CD4-positive, alpha-beta T cell (primary cell): ENCODE results near the gene IRX4. TPM values are rescaled to one million over a fixed set of nuclear protein-coding genes. Genes with fewer than 3 reads are reported as not detected.

Experiments used
- ATAC-seq: fragments of 200-7000 bp; cut with Tn5 transposase; one replicate; pipeline ENCODE4 v1.10.0; 2022; ENCODE audit warnings: mild to moderate bottlenecking; ENCODE audit not compliant: poor library complexity
- CTCF ChIA-PET: fragments of 350-600 bp; sonication (Branson Sonifier 250); formaldehyde crosslinking; loops from one replicate; lab custom pipeline; 2021; ENCODE audit warnings: antibody characterized with exemption, inconsistent platforms; lab: Charles Lee
- POLR2A ChIA-PET: fragments of 350-600 bp; sonication (Branson Sonifier 250); formaldehyde crosslinking; loops from one replicate; lab custom pipeline; 2021; ENCODE audit warnings: antibody characterized with exemption, inconsistent platforms; lab: Charles Lee
- DNase-seq, 14 experiments: peaks; one replicate each; pipeline ENCODE4 v3.0.0-alpha.2; 2013 to 2020; ENCODE audit warnings: mixed read lengths in 2 of 14
- H3K27ac ChIP-seq, 2 donors: one replicate each; pipeline versions ENCODE4 v1.5.1 to v1.7.0; 2013; ENCODE audit warnings: low read length in 2 of 2, low read depth in 1 of 2, mild to moderate bottlenecking in 1 of 2
- H3K27me3 ChIP-seq, 2 experiments: 1 replicate in 1 of 2; 2 replicates in 1 of 2; pipeline versions ENCODE4 v1.6.1 to v1.7.0; 2013; ENCODE audit warnings: low read length in 2 of 2, control low read depth in 1 of 2, mild to moderate bottlenecking in 1 of 2, moderate library complexity in 1 of 2; ENCODE audit not compliant: insufficient read depth in 2 of 2, control insufficient read depth in 1 of 2
- H3K36me3 ChIP-seq: one replicate; pipeline ENCODE4 v1.6.1; 2013; ENCODE audit warnings: low read length, control low read depth; ENCODE audit not compliant: insufficient read depth
- H3K4me1 ChIP-seq: one replicate; pipeline ENCODE4 v1.6.1; 2013; ENCODE audit warnings: low read length, control low read depth; ENCODE audit not compliant: insufficient read depth
- H3K4me3 ChIP-seq: one replicate; pipeline ENCODE4 v1.5.1; 2013; ENCODE audit warnings: mild to moderate bottlenecking, low read length, moderate library complexity
- H3K9me3 ChIP-seq, 2 experiments: 1 replicate in 1 of 2; 2 replicates in 1 of 2; pipeline versions ENCODE4 v1.6.1 to v1.7.0; 2013; ENCODE audit warnings: low read length in 2 of 2, mild to moderate bottlenecking in 2 of 2, control low read depth in 1 of 2, moderate library complexity in 1 of 2; ENCODE audit not compliant: control insufficient read depth in 1 of 2, insufficient read depth in 1 of 2
- H3K27ac Mint-ChIP-seq: one replicate; pipeline ENCODE4 v1.8.0; 2020; ENCODE audit warnings: mixed read lengths
- H3K27me3 Mint-ChIP-seq: one replicate; pipeline ENCODE4 v1.8.0; 2021; ENCODE audit warnings: mixed read lengths
- H3K36me3 Mint-ChIP-seq: one replicate; pipeline ENCODE4 v1.8.0; 2021; ENCODE audit warnings: low read depth, mixed read lengths
- H3K4me1 Mint-ChIP-seq: one replicate; pipeline ENCODE4 v1.8.0; 2021; ENCODE audit warnings: low read depth, mixed read lengths
- H3K4me3 Mint-ChIP-seq: one replicate; pipeline ENCODE4 v1.8.0; 2020; ENCODE audit warnings: mild to moderate bottlenecking, mixed read lengths
- H3K9me3 Mint-ChIP-seq: one replicate; pipeline ENCODE4 v1.8.0; 2020; ENCODE audit warnings: mixed read lengths
- intact Hi-C, 2 experiments: fragments of 100-400 bp; cut with DNase I in 1 of 2; cut with micrococcal nuclease in 1 of 2; formaldehyde crosslinking; loops; one replicate each; pipeline versions ENCODE4 v1.15.1 to v1.9.0; 2023 to 2025; cut with DNase I, micrococcal nuclease
- total RNA-seq, 174 experiments: library from RNA in 2 of 174; stranded (reverse) in 2 of 174; gene quantifications; one replicate each; pipeline ENCODE4 v1.2.3 and lab custom pipeline; 2021 to 2026
- TF ChIP-seq, protein P1 (sequence below): fragments of 200-600 bp; IDR thresholded peaks from one replicate; pipeline ENCODE4 v1.8.0; 2022; ENCODE audit warnings: antibody characterized with exemption, mild to moderate bottlenecking

IRX4 gene
- total RNA-seq, 2 experiments from 2014 or later: not detected

DNA sequence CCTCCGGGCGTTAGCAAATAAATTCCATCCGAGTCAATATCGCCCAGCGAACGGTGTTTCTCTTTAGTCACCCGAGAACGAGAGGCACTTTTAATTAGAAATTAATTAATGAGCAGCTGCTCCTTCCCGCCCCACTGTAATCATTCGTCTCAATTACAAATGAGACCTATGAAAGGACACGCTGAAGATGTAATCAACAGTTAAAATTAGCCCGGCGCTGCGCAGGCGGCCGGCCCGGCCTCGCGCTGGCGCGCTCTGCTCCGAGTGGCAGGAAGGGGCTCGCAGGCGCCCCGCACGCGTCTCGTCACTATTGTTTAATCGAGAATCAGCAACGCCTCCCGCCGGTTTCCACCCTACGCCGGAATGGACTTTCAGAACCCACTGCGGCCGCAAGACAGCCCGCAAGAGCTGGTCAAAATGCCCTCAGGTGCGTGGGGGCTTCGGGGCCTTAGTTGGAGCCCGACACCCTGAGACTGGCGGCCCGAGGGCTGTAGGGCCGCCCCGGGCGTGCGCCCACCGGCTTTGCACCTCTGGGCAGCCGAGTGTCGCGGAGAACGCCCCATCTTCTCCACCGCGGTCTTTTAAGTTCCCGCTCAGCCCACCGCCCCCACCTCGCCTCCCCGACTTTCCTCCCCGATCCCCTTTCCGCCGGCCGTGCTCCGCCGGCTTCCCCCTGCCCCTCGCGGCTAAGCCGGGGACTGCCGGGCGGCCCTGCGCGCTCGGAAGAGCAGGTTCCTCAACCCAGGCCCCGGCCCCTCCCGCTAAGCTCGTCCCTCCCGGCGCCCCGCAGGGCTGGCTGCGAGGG is 597 bp upstream of the IRX4 start:
- ATAC-seq: no peak
- no peaks in the 10 kb centered on the region for H3K36me3 Mint-ChIP-seq
- intact Hi-C loops: no loop called here

DNA sequence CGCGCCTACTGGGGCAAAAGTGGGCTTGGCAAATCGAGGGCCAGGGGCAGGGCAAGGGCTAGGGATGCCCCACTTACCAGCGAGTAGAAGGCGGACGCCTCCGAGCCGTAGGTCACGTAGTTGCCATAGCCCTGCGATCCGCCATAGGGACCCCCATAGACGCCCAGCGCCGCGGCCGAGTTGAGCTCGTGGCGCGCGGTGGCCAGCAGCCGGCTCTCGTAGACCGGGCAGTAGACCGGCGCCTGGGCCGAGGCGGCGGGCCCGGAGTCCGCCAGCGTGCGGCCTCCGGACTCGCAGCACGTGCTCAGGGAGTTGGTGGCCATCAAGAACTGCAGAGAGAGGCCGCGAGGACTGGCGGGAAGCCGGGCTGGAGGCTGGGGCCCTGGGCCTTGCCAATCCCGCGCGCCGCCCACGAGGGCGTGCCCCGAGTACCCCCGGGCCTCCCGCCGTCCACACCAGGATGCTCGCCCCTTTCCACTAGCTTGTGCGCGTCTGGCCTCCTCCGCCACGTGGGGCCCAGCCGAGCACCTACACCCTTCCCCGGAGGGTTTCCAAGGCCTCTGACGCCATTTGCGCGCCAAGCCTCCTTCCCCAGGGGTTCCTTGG is 891 bp downstream of the IRX4 start:
- no peaks in the 10 kb centered on the region for H3K36me3 Mint-ChIP-seq
- H3K36me3 ChIP-seq: no peaks in the 10 kb centered on the region
- H3K27me3 ChIP-seq: peaks cover 42 to 83% of the 10 kb centered on the region in 2 experiments
- H3K27ac Mint-ChIP-seq: no peak overlapping the region
- H3K27me3 Mint-ChIP-seq: peaks cover 47% of the 10 kb centered on the region
- DNase-seq (no peak), ATAC-seq (no peak)
- ChIA-PET CTCF (no interaction called here), POLR2A (no interaction called here)
- no peak overlapping the region for H3K4me3 Mint-ChIP-seq
- intact Hi-C loops: no loop called here
- H3K9me3 ChIP-seq: peaks cover 0 to 43% of the 10 kb centered on the region in 2 experiments
- H3K4me1 Mint-ChIP-seq: peaks cover 16% of the 10 kb centered on the region
- no peaks in the 10 kb centered on the region for H3K9me3 Mint-ChIP-seq
- H3K27ac ChIP-seq: no peak overlapping the region
- no peak overlapping the region for H3K4me3 ChIP-seq
- peaks cover 11% of the 10 kb centered on the region for H3K4me1 ChIP-seq
- TF ChIP-seq, protein P1, sequence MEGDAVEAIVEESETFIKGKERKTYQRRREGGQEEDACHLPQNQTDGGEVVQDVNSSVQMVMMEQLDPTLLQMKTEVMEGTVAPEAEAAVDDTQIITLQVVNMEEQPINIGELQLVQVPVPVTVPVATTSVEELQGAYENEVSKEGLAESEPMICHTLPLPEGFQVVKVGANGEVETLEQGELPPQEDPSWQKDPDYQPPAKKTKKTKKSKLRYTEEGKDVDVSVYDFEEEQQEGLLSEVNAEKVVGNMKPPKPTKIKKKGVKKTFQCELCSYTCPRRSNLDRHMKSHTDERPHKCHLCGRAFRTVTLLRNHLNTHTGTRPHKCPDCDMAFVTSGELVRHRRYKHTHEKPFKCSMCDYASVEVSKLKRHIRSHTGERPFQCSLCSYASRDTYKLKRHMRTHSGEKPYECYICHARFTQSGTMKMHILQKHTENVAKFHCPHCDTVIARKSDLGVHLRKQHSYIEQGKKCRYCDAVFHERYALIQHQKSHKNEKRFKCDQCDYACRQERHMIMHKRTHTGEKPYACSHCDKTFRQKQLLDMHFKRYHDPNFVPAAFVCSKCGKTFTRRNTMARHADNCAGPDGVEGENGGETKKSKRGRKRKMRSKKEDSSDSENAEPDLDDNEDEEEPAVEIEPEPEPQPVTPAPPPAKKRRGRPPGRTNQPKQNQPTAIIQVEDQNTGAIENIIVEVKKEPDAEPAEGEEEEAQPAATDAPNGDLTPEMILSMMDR: no peak

More for the DNA sequence above, 597 bp upstream of the IRX4 start:
- Mint-ChIP-seq H3K27me3 (peaks cover 41% of the 10 kb centered on the region), H3K27ac (no peak overlapping the region), H3K4me1 (peaks cover 11% of the 10 kb centered on the region), H3K4me3 (no peak overlapping the region), H3K9me3 (no peaks in the 10 kb centered on the region)
- Histone ChIP-seq H3K27ac (no peak overlapping the region), H3K36me3 (no peaks in the 10 kb centered on the region), H3K4me1 (peaks cover 10% of the 10 kb centered on the region), H3K9me3 (peaks cover 0 to 43% of the 10 kb centered on the region in 2 experiments), H3K27me3 (peaks cover 45 to 81% of the 10 kb centered on the region in 2 experiments), H3K4me3 (no peak overlapping the region)
- DNase-seq: no peak
- POLR2A ChIA-PET: no interaction called here
- CTCF ChIA-PET: no interaction called here
- TF ChIP-seq, protein P1: no peak

DNA sequence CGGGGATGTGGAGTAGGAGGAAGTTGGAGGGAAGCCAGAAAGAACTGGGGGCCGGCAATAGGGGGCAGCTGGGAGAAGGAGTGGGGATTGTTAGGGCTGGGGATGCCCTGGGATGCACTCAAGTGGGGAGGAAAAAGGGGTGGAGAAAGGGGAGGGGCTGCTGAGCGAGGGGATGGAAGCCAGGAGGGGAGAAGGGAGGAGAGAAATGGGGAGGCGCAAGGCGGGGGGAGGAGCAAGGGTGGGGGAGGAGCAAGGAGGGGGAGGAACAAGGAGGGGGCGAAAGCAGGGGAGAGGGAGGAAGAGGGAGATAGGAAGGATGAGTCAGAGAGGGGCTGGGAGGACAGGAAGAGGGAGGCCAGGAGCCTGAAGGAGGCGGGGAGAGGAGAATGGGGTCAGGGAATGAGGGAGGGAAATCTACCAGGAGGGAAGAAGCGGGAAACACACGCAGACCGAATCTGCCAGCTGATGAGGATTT is 1.6 kb downstream of the IRX4 start:
- Histone ChIP-seq H3K4me3 (no peak overlapping the region), H3K27ac (no peak overlapping the region), H3K36me3 (no peaks in the 10 kb centered on the region), H3K9me3 (peaks cover 0 to 42% of the 10 kb centered on the region in 2 experiments), H3K4me1 (peaks cover 18% of the 10 kb centered on the region), H3K27me3 (peaks cover 43 to 85% of the 10 kb centered on the region in 2 experiments)
- ChIA-PET POLR2A (no interaction called here), CTCF (no interaction called here)
- intact Hi-C loops: no loop called here
- Mint-ChIP-seq H3K27ac (no peak overlapping the region), H3K36me3 (no peaks in the 10 kb centered on the region), H3K4me1 (peaks cover 16% of the 10 kb centered on the region), H3K9me3 (no peaks in the 10 kb centered on the region), H3K4me3 (no peak overlapping the region), H3K27me3 (peaks cover 47% of the 10 kb centered on the region)
- TF ChIP-seq, protein P1: no peak
- ATAC-seq: no peak
- DNase-seq: no peak
